ENCODE data around the gene NIP7. TPM values are rescaled to one million over a fixed set of nuclear protein-coding genes. Genes with fewer than 3 reads are reported as not detected.

NIP7 gene
- total RNA-seq (2022; extraction: Qiagen RNA extraction): 49.1 to 68.5 TPM (median 50.5 TPM) in 5 replicates

DNA sequence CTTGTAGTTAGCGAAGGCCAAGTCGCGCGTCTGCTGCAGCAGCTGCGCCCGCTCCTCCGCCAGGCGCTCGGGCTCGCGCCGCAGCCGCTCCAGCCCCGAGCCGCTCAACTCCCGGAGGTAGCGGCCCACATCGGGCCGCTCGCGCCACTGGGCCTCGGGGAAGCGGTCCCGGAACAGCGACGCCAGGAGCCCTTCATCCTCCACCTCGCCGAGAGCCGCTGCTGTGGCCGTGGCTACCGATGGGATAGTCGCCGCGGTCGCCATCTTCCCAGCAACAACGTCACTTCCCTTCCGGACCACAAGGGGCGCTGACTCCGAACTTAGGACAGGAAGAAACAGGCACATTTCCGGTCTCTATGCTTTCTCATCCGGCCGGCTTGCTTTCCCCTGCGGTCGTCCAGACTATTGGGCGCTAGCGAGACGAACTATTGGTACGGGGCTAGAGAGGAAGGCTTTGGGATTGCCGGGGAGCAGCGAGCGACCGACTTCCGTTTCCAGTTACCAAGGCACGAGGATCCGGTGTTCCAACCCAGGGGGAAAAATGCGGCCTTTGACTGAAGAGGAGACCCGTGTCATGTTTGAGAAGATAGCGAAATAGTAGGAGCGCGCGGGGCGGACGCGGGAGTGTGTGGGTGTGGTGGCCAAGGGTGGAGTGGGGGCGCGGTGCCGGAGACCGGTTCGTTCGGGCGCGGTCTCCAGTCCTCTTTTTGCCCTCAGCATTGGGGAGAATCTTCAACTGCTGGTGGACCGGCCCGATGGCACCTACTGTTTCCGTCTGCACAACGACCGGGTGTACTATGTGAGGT lies at the start of gene NIP7, which contains the start of gene COG8:
Gene NIP7 (plus strand): TSS at position 484 of the 806 bp plus-strand sequence. CDS start 58 bp downstream, at position 542.
Gene COG8 (minus strand): TSS at position 276 of the 806 bp plus-strand sequence. CDS start 12 bp downstream, at position 264.

DNA sequence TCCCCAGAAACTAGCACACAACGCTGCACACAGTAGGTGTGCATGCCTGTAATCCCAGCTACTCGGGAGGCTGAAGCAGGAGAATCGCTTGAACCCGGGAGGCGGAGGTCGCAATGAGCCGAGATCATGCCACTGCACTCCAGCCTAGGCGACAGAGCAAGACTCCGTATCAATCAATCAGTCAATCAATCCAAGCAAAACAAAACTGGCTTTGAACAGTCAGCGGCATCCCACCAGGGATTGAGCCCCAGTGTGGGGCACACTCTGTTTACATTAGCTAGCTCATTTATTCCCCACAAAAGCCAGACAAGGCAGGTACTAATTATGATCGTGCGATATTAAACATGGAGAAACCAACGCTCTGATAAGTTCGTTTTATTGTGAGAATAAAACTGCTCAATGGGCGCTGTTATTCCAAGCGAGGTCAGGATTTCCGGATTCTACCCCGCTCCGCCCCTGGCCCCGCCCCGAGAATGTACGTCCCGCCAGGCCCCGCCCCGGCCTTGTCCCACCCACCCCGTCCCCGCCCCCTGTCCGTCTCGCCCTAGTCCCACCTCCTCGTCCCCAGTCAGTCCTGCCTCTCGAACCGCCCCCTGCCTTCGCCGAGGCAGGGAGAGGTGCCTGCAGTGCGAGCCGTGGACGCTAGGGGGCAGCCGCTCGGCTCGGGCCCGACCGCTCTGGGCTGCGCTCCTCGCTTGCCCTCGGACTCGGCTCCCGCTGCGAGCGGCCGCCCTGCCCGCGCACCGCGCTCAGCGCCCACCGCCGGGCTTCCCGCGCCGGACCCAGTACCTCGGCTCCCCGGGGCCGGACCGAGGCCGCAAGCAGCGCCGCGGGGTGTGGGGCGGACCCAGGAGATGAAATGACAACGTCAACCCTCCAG lies 28.7 kb upstream of the NIP7 start, which contains the start of gene VPS4A:
Gene VPS4A (plus strand): TSS at position 698 of the 880 bp plus-strand sequence. CDS start 162 bp downstream, at position 860.

DNA sequence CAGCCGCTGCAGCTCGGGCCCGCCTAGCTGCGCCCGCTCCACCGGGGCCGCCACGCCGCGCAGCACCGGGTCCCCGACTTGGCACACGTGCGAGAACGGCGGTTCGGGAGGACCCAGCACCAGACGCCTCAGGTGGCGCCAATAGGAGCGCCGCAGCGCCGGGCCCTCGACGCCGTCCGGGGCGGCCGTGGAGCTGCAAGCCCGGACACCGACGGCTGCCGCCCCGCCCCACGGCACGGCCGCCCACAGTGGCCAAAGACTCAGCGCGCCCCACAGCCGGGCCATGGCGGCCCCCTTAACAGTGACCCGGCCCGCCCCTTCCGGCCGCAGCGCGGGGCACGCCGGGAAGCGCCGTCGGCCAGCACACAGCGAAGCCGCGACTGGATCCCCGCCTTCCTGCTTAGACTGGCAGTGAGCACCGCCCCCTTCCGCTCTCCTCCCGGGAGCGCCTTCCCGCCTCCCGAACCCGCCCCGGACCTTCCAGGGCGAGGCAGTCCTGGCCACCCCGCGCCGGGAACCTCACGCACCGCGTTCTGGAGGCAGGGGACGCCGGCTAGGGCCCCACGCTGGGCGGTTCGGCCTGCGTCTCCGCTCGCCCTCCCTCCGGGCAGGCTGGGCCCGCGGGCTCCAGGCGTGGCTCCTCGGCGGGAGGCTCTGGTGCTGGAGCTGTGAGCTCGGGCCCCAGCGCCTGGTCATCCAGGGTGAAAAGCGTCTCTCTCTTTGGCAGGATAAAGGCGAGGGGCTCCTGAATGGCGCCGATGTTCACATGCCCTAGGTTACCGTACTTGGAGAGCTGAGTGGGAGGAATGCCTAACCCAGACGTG lies 9.1 kb upstream of the NIP7 start, which contains the start of gene PDF:
Gene PDF (minus strand): TSS at position 303 of the 824 bp plus-strand sequence. CDS start 18 bp downstream, at position 285.

DNA sequence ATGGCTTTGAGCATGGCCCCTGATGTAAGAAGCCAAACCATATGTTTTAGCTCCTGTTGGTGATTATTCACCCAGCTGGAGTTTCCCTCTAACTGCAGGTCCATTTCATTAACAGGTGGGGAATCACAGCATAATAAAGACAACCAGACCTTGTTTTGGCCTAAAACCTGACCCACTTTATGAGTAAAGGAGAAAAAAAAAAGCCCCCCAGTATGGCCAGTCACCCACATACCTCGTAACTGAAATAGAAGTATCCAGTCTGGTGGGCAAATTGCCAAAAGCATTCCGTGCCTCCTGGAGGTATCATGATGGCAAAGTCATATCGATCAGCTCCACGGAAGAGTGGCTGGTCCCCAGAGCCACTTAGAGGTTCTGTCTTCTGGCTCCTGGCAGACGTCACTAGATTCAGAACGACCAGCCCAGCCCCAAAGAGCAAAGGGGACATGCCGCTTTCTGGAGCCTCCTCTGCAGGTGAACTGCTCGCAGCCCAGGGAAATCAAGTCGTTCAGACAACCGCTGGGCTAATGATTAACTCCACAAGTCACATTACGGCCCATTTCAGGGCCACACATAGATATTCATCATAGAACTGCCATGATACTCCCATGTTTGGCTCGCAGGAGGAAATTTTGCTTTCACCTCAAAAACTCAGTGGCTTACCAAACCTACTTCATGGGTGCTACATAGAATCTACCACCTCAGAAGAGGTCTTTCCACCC lies 11.9 kb downstream of the NIP7 start, which contains the start of gene TMED6:
Gene TMED6 (minus strand): TSS at position 478 of the 719 bp plus-strand sequence. CDS start 33 bp downstream, at position 445.

Other genes with a start within 250 kb of the NIP7 start
- gene HAS3, start 234.1 kb upstream of the NIP7 start, total RNA-seq (2022; extraction: Qiagen RNA extraction): 38.2 to 50.1 TPM (median 42.7 TPM) in 5 replicates
- 109 to 127 TPM (median 123 TPM) in 5 replicates for gene CHTF8, start 207.2 kb upstream of the NIP7 start, total RNA-seq (2022; extraction: Qiagen RNA extraction)
- gene UTP4, start 207.1 kb upstream of the NIP7 start, total RNA-seq (2022; extraction: Qiagen RNA extraction): 77.7 to 86.3 TPM (median 81.4 TPM) in 5 replicates
- gene SNTB2, start 152.6 kb upstream of the NIP7 start, total RNA-seq (2022; extraction: Qiagen RNA extraction): 5.6 to 8.3 TPM (median 6.4 TPM) in 5 replicates
- 30.8 to 32.5 TPM (median 31.7 TPM) in 5 replicates for gene VPS4A, start 28.4 kb upstream of the NIP7 start, total RNA-seq (2022; extraction: Qiagen RNA extraction)
- gene PDF, start 9.2 kb upstream of the NIP7 start, total RNA-seq (2022; extraction: Qiagen RNA extraction): 21.4 to 45.1 TPM (median 41.4 TPM) in 5 replicates
- gene COG8, start 208 bp upstream of the NIP7 start, total RNA-seq (2022; extraction: Qiagen RNA extraction): 20.9 to 29.0 TPM (median 26.7 TPM) in 5 replicates
- 0.07 TPM in 1 of 5 replicates, not detected in the others for gene TMED6, start 12.0 kb downstream of the NIP7 start, total RNA-seq (2022; extraction: Qiagen RNA extraction)
- 20.9 to 27.1 TPM (median 21.7 TPM) in 5 replicates for gene TERF2, start 46.2 kb downstream of the NIP7 start, total RNA-seq (2022; extraction: Qiagen RNA extraction)
- 181 to 220 TPM (median 192 TPM) in 5 replicates for gene CYB5B, start 84.8 kb downstream of the NIP7 start, total RNA-seq (2022; extraction: Qiagen RNA extraction)
- 3.1 to 5.7 TPM (median 5.1 TPM) in 5 replicates for gene NFAT5, start 226.2 kb downstream of the NIP7 start, total RNA-seq (2022; extraction: Qiagen RNA extraction)